Caco-2 (cell line): Measurements from ENCODE around the gene FAM217B. TPM values are rescaled to one million over a fixed set of nuclear protein-coding genes. Genes with fewer than 3 reads are reported as not detected.

Experiments
- BruUV-seq: library from RNA; stranded (reverse); fragments of 400-500 nt; replicated peaks from 2 replicates; lab custom pipeline; 2021; lab: Mats Ljungman, UMichigan
- CTCF ChIA-PET: fragments of 300-600 bp; sonication (Branson Sonifier 250); formaldehyde crosslinking; loops from one replicate; lab custom pipeline; 2022; ENCODE audit warnings: antibody characterized with exemption; lab: Charles Lee
- POLR2A ChIA-PET: fragments of 300-600 bp; sonication (Branson Sonifier 250); formaldehyde crosslinking; loops from one replicate; lab custom pipeline; 2022; ENCODE audit warnings: antibody characterized with exemption; lab: Charles Lee
- DNase-seq, 2 experiments: peaks; one replicate each; pipeline versions ENCODE4 v3.0.0 to v3.0.0-alpha.2; 2020 to 2022
- H3K27me3 ChIP-seq: replicated peaks from 2 replicates; pipeline ENCODE4 v1.6.0; 2011; ENCODE audit warnings: low read length; ENCODE audit not compliant: control insufficient read depth, insufficient read depth
- H3K36me3 ChIP-seq: 2 replicates; pipeline ENCODE4 v1.5.1; 2011; ENCODE audit warnings: low read length; ENCODE audit not compliant: control insufficient read depth, insufficient read depth
- H3K4me1 ChIP-seq: fragments of 250-450 bp; sonication (Bioruptor Pico); 2 replicates; pipeline ENCODE4 v1.5.1; 2020; ENCODE audit warnings: mild to moderate bottlenecking
- H3K4me3 ChIP-seq: 2 replicates; pipeline ENCODE4 v1.5.1; 2011; ENCODE audit warnings: low read depth, mild to moderate bottlenecking, control low read depth, low read length
- H3K9me3 ChIP-seq: fragments of 250-450 bp; sonication (Bioruptor Pico); 2 replicates; pipeline ENCODE4 v1.5.1; 2020; ENCODE audit warnings: mild to moderate bottlenecking, moderate library complexity
- H3K27ac Mint-ChIP-seq: one replicate; pipeline ENCODE4 v1.8.0; 2022; ENCODE audit warnings: mixed read lengths; ENCODE audit not compliant: unreplicated experiment
- H3K27me3 Mint-ChIP-seq: one replicate; pipeline ENCODE4 v1.8.0; 2022; ENCODE audit warnings: mixed read lengths; ENCODE audit not compliant: insufficient read depth, unreplicated experiment
- H3K36me3 Mint-ChIP-seq: one replicate; pipeline ENCODE4 v1.8.0; 2022; ENCODE audit warnings: mild to moderate bottlenecking, mixed read lengths; ENCODE audit not compliant: insufficient read depth, unreplicated experiment
- H3K4me1 Mint-ChIP-seq: one replicate; pipeline ENCODE4 v1.8.0; 2022; ENCODE audit warnings: low read depth, mixed read lengths; ENCODE audit not compliant: unreplicated experiment
- H3K4me3 Mint-ChIP-seq: one replicate; pipeline ENCODE4 v1.8.0; 2022; ENCODE audit warnings: mild to moderate bottlenecking, moderate library complexity, mixed read lengths; ENCODE audit not compliant: unreplicated experiment
- H3K9me3 Mint-ChIP-seq: one replicate; pipeline ENCODE4 v1.8.0; 2022; ENCODE audit warnings: mixed read lengths; ENCODE audit not compliant: unreplicated experiment
- intact Hi-C: fragments of 100-400 bp; cut with micrococcal nuclease; formaldehyde crosslinking; loops from one replicate; pipeline ENCODE4 v1.10.0; 2022; ENCODE audit not compliant: unreplicated experiment
- total RNA-seq: library from RNA; stranded (reverse); gene quantifications from 2 replicates; pipeline ENCODE4 v1.2.3, GENCODE V29; 2022
- TF ChIP-seq, protein P1 (sequence below), 2 experiments: fragments of 200-600 bp in 1 of 2; IDR thresholded peaks; 1 replicate in 1 of 2; 2 replicates in 1 of 2; pipeline versions ENCODE4 v1.5.1 to v1.8.0; 2011 to 2022; ENCODE audit warnings: antibody characterized with exemption in 1 of 2, control low read depth in 1 of 2, inconsistent platforms in 1 of 2, low read depth in 1 of 2, low read length in 1 of 2, mild to moderate bottlenecking in 1 of 2, moderate library complexity in 1 of 2; ENCODE audit not compliant: insufficient read depth in 1 of 2, severe bottlenecking in 1 of 2, unreplicated experiment in 1 of 2

Gene FAM217B
- total RNA-seq, 1 experiment from 2014 or later, result 65.3 TPM

DNA sequence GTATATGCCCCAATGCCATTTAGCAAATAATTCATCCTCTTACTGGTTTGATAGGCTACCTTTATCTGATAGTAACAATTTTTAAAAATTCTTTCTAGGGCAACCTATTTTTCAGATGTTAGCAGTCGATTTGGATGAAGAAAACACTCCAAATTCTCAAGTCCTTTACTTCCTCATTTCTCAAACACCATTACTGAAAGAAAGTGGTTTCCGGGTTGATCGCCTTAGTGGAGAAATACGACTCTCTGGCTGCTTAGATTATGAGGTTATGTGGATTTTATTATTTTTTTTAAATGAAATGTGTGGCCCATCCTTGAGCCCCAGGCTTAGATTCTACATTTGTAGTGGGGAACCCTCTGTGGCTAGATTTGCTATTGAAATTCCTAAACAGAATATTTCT lies 44.4 kb downstream of the FAM217B start:
- Mint-ChIP-seq H3K36me3 (no peaks in the 10 kb centered on the region), H3K4me1 (peaks cover 6% of the 10 kb centered on the region), H3K27ac (no peak overlapping the region), H3K4me3 (no peak overlapping the region), H3K27me3 (no peaks in the 10 kb centered on the region), H3K9me3 (peaks cover under 1% of the 10 kb centered on the region)
- Histone ChIP-seq H3K36me3 (no peaks in the 10 kb centered on the region), H3K4me1 (no peaks in the 10 kb centered on the region), H3K27me3 (no peaks in the 10 kb centered on the region), H3K4me3 (no peak overlapping the region), H3K9me3 (no peaks in the 10 kb centered on the region)
- TF ChIP-seq, protein P1, sequence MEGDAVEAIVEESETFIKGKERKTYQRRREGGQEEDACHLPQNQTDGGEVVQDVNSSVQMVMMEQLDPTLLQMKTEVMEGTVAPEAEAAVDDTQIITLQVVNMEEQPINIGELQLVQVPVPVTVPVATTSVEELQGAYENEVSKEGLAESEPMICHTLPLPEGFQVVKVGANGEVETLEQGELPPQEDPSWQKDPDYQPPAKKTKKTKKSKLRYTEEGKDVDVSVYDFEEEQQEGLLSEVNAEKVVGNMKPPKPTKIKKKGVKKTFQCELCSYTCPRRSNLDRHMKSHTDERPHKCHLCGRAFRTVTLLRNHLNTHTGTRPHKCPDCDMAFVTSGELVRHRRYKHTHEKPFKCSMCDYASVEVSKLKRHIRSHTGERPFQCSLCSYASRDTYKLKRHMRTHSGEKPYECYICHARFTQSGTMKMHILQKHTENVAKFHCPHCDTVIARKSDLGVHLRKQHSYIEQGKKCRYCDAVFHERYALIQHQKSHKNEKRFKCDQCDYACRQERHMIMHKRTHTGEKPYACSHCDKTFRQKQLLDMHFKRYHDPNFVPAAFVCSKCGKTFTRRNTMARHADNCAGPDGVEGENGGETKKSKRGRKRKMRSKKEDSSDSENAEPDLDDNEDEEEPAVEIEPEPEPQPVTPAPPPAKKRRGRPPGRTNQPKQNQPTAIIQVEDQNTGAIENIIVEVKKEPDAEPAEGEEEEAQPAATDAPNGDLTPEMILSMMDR (IDR thresholded peaks at IDR 0.05; ENCODE audit: insufficient read depth in 1 of 2, low read depth in 1 of 2, low read length in 1 of 2, severe bottlenecking in 1 of 2, unreplicated experiment in 1 of 2), result no peak
- DNase-seq, result no peak
- ChIA-PET CTCF (interaction anchor here (1.1 to 2.8 kb wide), 2 partner anchors 65 to 70 kb away, joined by 4 to 27 read pairs; no protein-coding TSS in a partner anchor), POLR2A (no interaction called here)
- intact Hi-C loops, result no loop called here
- BruUV-seq, result no TSS peak

DNA sequence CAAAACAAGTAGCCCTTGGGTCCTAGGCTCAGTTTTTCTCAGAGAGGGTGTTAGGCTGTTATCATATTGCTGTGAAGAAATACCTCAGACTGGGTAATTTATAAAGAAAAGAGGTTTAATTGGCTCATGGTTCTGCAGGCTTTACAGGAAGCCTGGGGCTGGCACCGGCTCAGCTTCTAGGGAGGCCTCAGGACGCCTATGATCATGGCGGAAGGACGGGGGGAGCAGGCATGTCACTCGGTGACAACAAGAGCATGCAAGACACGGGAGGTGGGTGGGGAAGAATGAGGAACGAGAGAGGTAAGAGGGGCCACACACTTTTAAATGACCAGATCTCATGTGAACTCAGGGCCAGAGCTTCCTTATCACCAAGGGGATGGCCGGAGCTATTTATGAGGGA lies 45.0 kb downstream of the FAM217B start:
- H3K4me1 Mint-ChIP-seq, result peaks cover 6% of the 10 kb centered on the region
- H3K9me3 Mint-ChIP-seq, result peaks cover 7% of the 10 kb centered on the region
- peak overlapping the region; percentile 29 for H3K27ac Mint-ChIP-seq
- Histone ChIP-seq H3K4me3 (no peak overlapping the region), H3K9me3 (no peaks in the 10 kb centered on the region), H3K4me1 (no peaks in the 10 kb centered on the region), H3K36me3 (no peaks in the 10 kb centered on the region), H3K27me3 (no peaks in the 10 kb centered on the region)
- H3K36me3 Mint-ChIP-seq, result no peaks in the 10 kb centered on the region
- POLR2A ChIA-PET, result no interaction called here
- intact Hi-C loops, result loop anchor here (5.0 kb wide), 1 partner anchor 38 kb away; no protein-coding TSS in a partner anchor
- TF ChIP-seq, protein P1 (IDR thresholded peaks at IDR 0.05; ENCODE audit: insufficient read depth in 1 of 2, low read depth in 1 of 2, low read length in 1 of 2, severe bottlenecking in 1 of 2, unreplicated experiment in 1 of 2), result no peak
- no TSS peak for BruUV-seq
- no peak overlapping the region for H3K4me3 Mint-ChIP-seq
- H3K27me3 Mint-ChIP-seq, result no peaks in the 10 kb centered on the region
- DNase-seq, result no peak
- CTCF ChIA-PET, result interaction anchor here (0.6 to 2.8 kb wide), 5 partner anchors 30 to 72 kb away, joined by 3 to 27 read pairs (median 4); no protein-coding TSS in a partner anchor

DNA sequence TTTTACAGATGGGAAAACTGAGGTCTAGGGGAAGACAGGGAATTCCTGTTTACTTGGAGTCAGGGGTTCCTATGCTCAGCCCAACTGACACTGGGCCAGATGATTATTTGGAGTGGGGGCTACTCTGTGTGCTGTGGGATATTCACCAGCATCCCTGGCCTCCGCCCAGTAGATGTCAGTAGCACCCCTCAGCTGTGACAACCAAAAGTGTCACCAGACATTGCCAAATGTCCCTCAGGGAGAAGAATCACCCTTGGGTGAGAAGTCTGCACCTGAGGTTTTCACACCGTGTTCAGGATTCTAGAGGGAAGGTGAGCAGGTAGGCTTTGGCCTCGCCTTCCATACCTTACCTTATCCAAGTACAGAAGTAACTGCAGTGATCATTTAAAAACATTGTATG lies 45.7 kb downstream of the FAM217B start:
- intact Hi-C loops, result loop anchor here (1.0 to 5.0 kb wide), 2 partner anchors 39 to 64 kb away; no protein-coding TSS in a partner anchor
- TF ChIP-seq, protein P1 (IDR thresholded peaks at IDR 0.05; ENCODE audit: insufficient read depth in 1 of 2, low read depth in 1 of 2, low read length in 1 of 2, severe bottlenecking in 1 of 2, unreplicated experiment in 1 of 2), result peak; percentile 93 to 94
- no TSS peak for BruUV-seq
- H3K27me3 ChIP-seq, result no peaks in the 10 kb centered on the region
- H3K27ac Mint-ChIP-seq, result no peak overlapping the region
- no peaks in the 10 kb centered on the region for H3K36me3 ChIP-seq
- no peaks in the 10 kb centered on the region for H3K4me1 ChIP-seq
- peaks cover 6% of the 10 kb centered on the region for H3K4me1 Mint-ChIP-seq
- DNase-seq, result peak; percentile 76 to 83
- H3K27me3 Mint-ChIP-seq, result no peaks in the 10 kb centered on the region
- no peaks in the 10 kb centered on the region for H3K9me3 ChIP-seq
- H3K9me3 Mint-ChIP-seq, result peaks cover 9% of the 10 kb centered on the region
- no peaks in the 10 kb centered on the region for H3K36me3 Mint-ChIP-seq
- CTCF ChIA-PET, result interaction anchor here (1.1 to 2.8 kb wide), 4 partner anchors 30 to 72 kb away, joined by 3 to 27 read pairs (median 6); no protein-coding TSS in a partner anchor
- H3K4me3 Mint-ChIP-seq, result no peak overlapping the region
- H3K4me3 ChIP-seq, result no peak overlapping the region
- POLR2A ChIA-PET, result no interaction called here
